Fibroblast of mammary gland (primary cell): ENCODE data around the gene GSG1L.

ENCODE experiments used
- DNase-seq: peaks from one replicate; pipeline ENCODE4 v3.0.0-alpha.2; 2010; ENCODE audit warnings: low read depth
- H3K4me3 ChIP-seq: 2 replicates; pipeline ENCODE4 v1.5.1; 2011; ENCODE audit warnings: low read depth, mild to moderate bottlenecking, low read length, moderate library complexity; ENCODE audit not compliant: control insufficient read depth
- TF ChIP-seq, protein P1 (sequence below): conservative IDR thresholded peaks from 2 replicates; pipeline ENCODE4 v1.5.1; 2011; ENCODE audit warnings: low read depth, low read length, inconsistent platforms; ENCODE audit not compliant: control insufficient read depth, insufficient read depth

GSG1L gene

GRCh38 chr16:27787665-27788064, 275.8 kb downstream of the GSG1L start:
- TF ChIP-seq, protein P1, sequence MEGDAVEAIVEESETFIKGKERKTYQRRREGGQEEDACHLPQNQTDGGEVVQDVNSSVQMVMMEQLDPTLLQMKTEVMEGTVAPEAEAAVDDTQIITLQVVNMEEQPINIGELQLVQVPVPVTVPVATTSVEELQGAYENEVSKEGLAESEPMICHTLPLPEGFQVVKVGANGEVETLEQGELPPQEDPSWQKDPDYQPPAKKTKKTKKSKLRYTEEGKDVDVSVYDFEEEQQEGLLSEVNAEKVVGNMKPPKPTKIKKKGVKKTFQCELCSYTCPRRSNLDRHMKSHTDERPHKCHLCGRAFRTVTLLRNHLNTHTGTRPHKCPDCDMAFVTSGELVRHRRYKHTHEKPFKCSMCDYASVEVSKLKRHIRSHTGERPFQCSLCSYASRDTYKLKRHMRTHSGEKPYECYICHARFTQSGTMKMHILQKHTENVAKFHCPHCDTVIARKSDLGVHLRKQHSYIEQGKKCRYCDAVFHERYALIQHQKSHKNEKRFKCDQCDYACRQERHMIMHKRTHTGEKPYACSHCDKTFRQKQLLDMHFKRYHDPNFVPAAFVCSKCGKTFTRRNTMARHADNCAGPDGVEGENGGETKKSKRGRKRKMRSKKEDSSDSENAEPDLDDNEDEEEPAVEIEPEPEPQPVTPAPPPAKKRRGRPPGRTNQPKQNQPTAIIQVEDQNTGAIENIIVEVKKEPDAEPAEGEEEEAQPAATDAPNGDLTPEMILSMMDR, result no peak
- DNase-seq, result no peak
- H3K4me3 ChIP-seq, result no peak overlapping the region

DNA sequence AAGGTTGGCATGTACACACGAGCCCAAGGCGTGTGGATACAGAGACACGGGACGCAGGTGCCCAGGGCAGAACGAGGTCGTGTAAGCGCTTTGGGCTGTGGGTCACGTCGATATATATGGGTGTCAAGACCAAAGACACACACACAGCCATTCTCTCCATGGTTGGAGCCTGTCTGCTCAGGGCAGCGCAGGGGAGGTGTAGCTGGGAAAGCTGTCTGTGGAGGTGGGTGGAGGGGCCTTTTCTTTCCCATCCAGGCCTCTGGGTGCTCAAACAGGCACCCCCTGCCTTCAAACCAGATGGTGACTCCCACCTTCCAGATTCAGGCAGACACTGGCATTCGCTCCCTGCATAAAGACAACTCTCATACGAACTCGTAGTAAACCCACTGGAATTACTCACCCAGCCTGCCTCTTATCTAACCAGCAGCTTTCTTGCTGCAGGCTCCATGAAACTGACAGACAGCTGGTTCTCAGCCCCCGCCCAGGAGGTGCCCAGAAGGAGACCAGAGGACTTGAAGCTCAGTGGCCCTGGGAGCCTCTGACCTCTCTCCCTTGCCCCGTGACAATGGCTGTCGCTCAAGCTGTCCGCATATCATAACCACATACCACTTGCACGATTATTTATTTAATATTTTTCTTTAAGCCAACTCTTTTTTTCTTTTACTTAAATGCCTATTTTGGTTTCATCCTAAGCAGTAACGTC, 276.4 kb downstream of the GSG1L start:
- H3K4me3 ChIP-seq, result no peak overlapping the region
- TF ChIP-seq, protein P1, result no peak
- DNase-seq, result no peak

GRCh38 chr16:27786221-27786922, 277.1 kb downstream of the GSG1L start:
- TF ChIP-seq, protein P1, result no peak
- H3K4me3 ChIP-seq, result no peak overlapping the region
- no peak for DNase-seq

DNA sequence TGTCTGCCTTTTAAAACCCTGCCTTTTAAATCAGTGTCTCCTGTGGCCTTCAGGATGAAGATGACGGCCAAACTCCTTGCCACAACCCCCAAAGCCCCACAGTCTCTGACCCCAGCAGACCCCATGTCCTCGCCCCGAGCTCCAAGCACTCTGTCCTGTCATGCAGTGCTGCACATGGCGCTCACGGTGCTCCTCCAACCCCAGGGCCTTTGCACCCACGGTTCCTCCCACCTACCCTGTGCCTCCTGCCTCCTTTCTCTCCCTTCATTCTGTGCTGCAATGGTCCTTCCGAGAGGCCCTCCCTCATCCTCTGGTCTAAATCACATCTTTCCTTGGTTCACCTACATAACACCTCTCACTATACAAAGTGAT, 278.2 kb downstream of the GSG1L start:
- TF ChIP-seq, protein P1, result no peak
- DNase-seq, result no peak
- no peak overlapping the region for H3K4me3 ChIP-seq

DNA sequence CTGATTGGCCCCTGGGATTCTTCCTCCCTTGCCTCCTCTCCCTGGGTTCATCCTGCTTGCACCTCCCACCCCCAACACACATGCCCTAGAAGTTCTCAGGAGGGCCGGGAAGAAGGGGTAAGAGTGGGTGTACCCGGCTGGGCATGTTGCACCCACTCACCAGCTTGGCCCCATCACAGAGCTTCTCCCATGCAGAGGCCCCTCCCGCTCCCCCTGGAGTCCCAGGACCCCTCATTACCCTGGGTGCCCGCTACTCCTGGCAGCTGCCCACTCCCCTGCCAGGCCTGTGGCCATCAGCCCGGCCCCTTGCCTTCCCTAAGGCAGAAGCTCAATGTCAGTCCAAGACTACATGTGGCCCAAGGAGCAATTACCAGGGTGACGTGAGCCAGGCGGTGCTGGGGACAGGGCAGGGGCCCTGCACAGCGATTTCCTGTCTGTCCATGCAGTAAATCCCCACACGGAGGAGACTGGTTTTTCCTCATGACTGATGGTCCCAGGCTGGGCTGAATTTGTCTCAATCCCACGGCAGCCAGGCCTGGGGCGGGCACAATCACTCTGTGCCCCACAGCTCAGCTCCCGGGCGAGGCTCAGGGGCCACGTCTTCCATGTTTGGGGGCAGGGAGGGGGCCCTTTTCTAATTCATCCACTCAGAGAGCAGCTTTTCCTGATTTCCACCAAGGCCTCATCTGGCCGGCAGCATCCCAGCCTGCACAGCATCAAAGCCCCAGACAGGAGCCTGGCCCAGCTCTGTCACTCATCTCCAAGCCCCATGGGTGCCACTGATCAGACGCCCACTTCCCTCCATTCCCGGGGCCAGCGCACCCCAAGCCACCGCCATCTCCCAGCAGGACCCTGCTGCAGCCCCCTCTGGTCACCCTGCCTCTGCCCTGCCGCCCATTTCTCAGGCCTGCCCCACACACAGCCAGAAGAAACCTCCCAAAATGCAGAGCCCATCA, 278.9 kb downstream of the GSG1L start:
- TF ChIP-seq, protein P1, result no peak
- DNase-seq, result no peak
- no peak overlapping the region for H3K4me3 ChIP-seq
